ENCODE data around the gene SIRPB2.

GRCh38 chr20:1436263-1436662 is 55.0 kb downstream of the SIRPB2 start:
- no peak for TF ChIP-seq EZH2phosphoT487 (IDR thresholded peaks at IDR 0.05; ENCODE audit: insufficient read depth, low read depth)
- TF ChIP-seq EZH2 (IDR thresholded peaks at IDR 0.05; ENCODE audit: insufficient read depth, poor library complexity, severe bottlenecking) = no peak
